Naive thymus-derived CD4-positive, alpha-beta T cell (primary cell): ENCODE results near the gene TSPAN18. TPM values are rescaled to one million over a fixed set of nuclear protein-coding genes. Genes with fewer than 3 reads are reported as not detected.

Source experiments
- ATAC-seq: fragments of 150-1000 bp; cut with Tn5 transposase; 2 replicates; pipeline ENCODE4 v1.10.0; 2021; ENCODE audit warnings: mild to moderate bottlenecking, moderate library complexity
- CTCF ChIA-PET: fragments of 350-600 bp; sonication (Branson Sonifier 250); formaldehyde crosslinking; loops from one replicate; lab custom pipeline; 2021; ENCODE audit warnings: antibody characterized with exemption; lab: Charles Lee
- POLR2A ChIA-PET: fragments of 350-600 bp; sonication (Branson Sonifier 250); formaldehyde crosslinking; loops from one replicate; lab custom pipeline; 2021; ENCODE audit warnings: antibody characterized with exemption, inconsistent platforms; lab: Charles Lee
- DNase-seq, 9 donors: peaks; one replicate each; pipeline versions ENCODE4 v3.0.0 to v3.0.0-alpha.2; 2020 to 2022; ENCODE audit warnings: mixed read lengths in 1 of 9
- H3K27ac ChIP-seq: one replicate; pipeline ENCODE4 v1.7.0; 2013; ENCODE audit warnings: mild to moderate bottlenecking, low read depth, low read length, moderate library complexity
- H3K27me3 ChIP-seq, 2 donors: one replicate each; pipeline ENCODE4 v1.7.0; 2013; ENCODE audit warnings: low read length in 2 of 2, mild to moderate bottlenecking in 2 of 2, moderate library complexity in 2 of 2; ENCODE audit not compliant: control insufficient read depth in 2 of 2, insufficient read depth in 2 of 2
- H3K36me3 ChIP-seq, 3 experiments: 1 replicate in 2 of 3; 2 replicates in 1 of 3; pipeline ENCODE4 v1.7.0; 2013; ENCODE audit warnings: low read length in 3 of 3, mild to moderate bottlenecking in 3 of 3, moderate library complexity in 1 of 3; ENCODE audit not compliant: insufficient read depth in 3 of 3, control insufficient read depth in 2 of 3
- H3K4me1 ChIP-seq, 2 donors: one replicate each; pipeline ENCODE4 v1.7.0; 2013; ENCODE audit warnings: low read length in 2 of 2, mild to moderate bottlenecking in 2 of 2, moderate library complexity in 1 of 2; ENCODE audit not compliant: control insufficient read depth in 2 of 2, insufficient read depth in 2 of 2
- H3K4me3 ChIP-seq: 2 replicates; pipeline ENCODE4 v1.7.0; 2013; ENCODE audit warnings: mild to moderate bottlenecking, low read length
- H3K9me3 ChIP-seq, 3 experiments: 1 replicate in 2 of 3; 2 replicates in 1 of 3; pipeline ENCODE4 v1.7.0; 2013; ENCODE audit warnings: low read length in 3 of 3; ENCODE audit not compliant: control insufficient read depth in 2 of 3
- H3K27ac Mint-ChIP-seq, 9 donors: one replicate each; pipeline ENCODE4 v1.8.0; 2020 to 2022; ENCODE audit warnings: mixed read lengths in 9 of 9, mild to moderate bottlenecking in 8 of 9, moderate library complexity in 5 of 9, inconsistent platforms in 2 of 9
- H3K27me3 Mint-ChIP-seq, 5 donors: one replicate each; pipeline ENCODE4 v1.8.0; 2021 to 2022; ENCODE audit warnings: mixed read lengths in 5 of 5, mild to moderate bottlenecking in 1 of 5
- H3K36me3 Mint-ChIP-seq, 5 donors: one replicate each; pipeline ENCODE4 v1.8.0; 2020 to 2022; ENCODE audit warnings: mixed read lengths in 5 of 5, mild to moderate bottlenecking in 3 of 5, inconsistent platforms in 1 of 5
- H3K4me1 Mint-ChIP-seq, 7 donors: one replicate each; pipeline ENCODE4 v1.8.0; 2020 to 2022; ENCODE audit warnings: mixed read lengths in 7 of 7, mild to moderate bottlenecking in 3 of 7, inconsistent platforms in 1 of 7
- H3K4me3 Mint-ChIP-seq, 10 donors: one replicate each; pipeline ENCODE4 v1.8.0; 2020 to 2022; ENCODE audit warnings: mild to moderate bottlenecking in 10 of 10, mixed read lengths in 10 of 10, moderate library complexity in 6 of 10, inconsistent platforms in 2 of 10
- H3K9me3 Mint-ChIP-seq, 11 donors: one replicate each; pipeline ENCODE4 v1.8.0; 2020 to 2022; ENCODE audit warnings: mixed read lengths in 11 of 11, mild to moderate bottlenecking in 4 of 11, inconsistent platforms in 1 of 11, moderate library complexity in 1 of 11
- intact Hi-C, 2 donors: fragments of 100-400 bp; cut with micrococcal nuclease; formaldehyde crosslinking; loops; one replicate each; pipeline ENCODE4 v1.15.1; 2023
- polyA plus RNA-seq, 2 donors: library from polyadenylated mRNA; unstranded; fragments of 300-500 nt; fragmentation: Illumina TruSeq; gene quantifications; one replicate each; pipeline ENCODE4 v1.2.3, GENCODE V29; 2021
- total RNA-seq, 6 experiments: library from RNA in 5 of 6; stranded (reverse) in 5 of 6; gene quantifications; 1 replicate in 5 of 6; 2 replicates in 1 of 6; pipeline ENCODE4 v1.2.3 and lab custom pipeline; 2021 to 2026

The TSPAN18 gene
- total and polyA plus RNA-seq, 7 experiments from 2014 or later, result 8.8 to 57.0 (median 21.7) TPM

- Histone ChIP-seq H3K36me3 (peaks cover 0 to 15% (median 0%) of the 10 kb centered on the region in 3 experiments), H3K27me3 (no peaks in the 10 kb centered on the region), H3K9me3 (no peaks in the 10 kb centered on the region), H3K4me1 (no peaks in the 10 kb centered on the region), H3K4me3 (no peak overlapping the region), H3K27ac (no peak overlapping the region)
- ATAC-seq, result no peak
- DNase-seq, result no peak
- Mint-ChIP-seq H3K36me3 (peaks cover 0 to 25% (median 10%) of the 10 kb centered on the region in 5 donors), H3K4me3 (no peak overlapping the region), H3K27ac (peak overlapping the region in 1 of 9 donors; percentile 51), H3K9me3 (no peaks in the 10 kb centered on the region), H3K4me1 (peaks cover 0 to 7% (median 3%) of the 10 kb centered on the region in 7 donors), H3K27me3 (no peaks in the 10 kb centered on the region)
- CTCF ChIA-PET, result no interaction called here
- intact Hi-C loops, result no loop called here
- POLR2A ChIA-PET, result no interaction called here
Measured at GRCh38 chr11:44884056-44884455, 157.3 kb downstream of the TSPAN18 start.

- H3K27ac Mint-ChIP-seq, result peak overlapping the region in 2 of 9 donors; percentile 2 to 62
- CTCF ChIA-PET, result no interaction called here
Measured at GRCh38 chr11:44885065-44885810, 158.5 kb downstream of the TSPAN18 start.

GRCh38 chr11:44885919-44886789, 159.4 kb downstream of the TSPAN18 start:
- peaks cover 0 to 29% (median 10%) of the 10 kb centered on the region in 5 donors for H3K36me3 Mint-ChIP-seq
- H3K27ac Mint-ChIP-seq, result peak overlapping the region in 3 of 9 donors; percentile 2 to 73 (median 4)

More at GRCh38 chr11:44885065-44885810, 158.5 kb downstream of the TSPAN18 start:
- POLR2A ChIA-PET, result no interaction called here
- ATAC-seq, result no peak
- no peak for DNase-seq
- Histone ChIP-seq H3K9me3 (no peaks in the 10 kb centered on the region), H3K27ac (no peak overlapping the region), H3K4me3 (no peak overlapping the region), H3K27me3 (no peaks in the 10 kb centered on the region), H3K36me3 (peaks cover 0 to 4% (median 0%) of the 10 kb centered on the region in 3 experiments), H3K4me1 (no peaks in the 10 kb centered on the region)
- H3K27me3 Mint-ChIP-seq, result no peaks in the 10 kb centered on the region
- intact Hi-C loops, result no loop called here
- peaks cover 0 to 8% (median 3%) of the 10 kb centered on the region in 7 donors for H3K4me1 Mint-ChIP-seq
- H3K9me3 Mint-ChIP-seq, result no peaks in the 10 kb centered on the region
- H3K36me3 Mint-ChIP-seq, result peaks cover 0 to 29% (median 10%) of the 10 kb centered on the region in 5 donors
- H3K4me3 Mint-ChIP-seq, result no peak overlapping the region

GRCh38 chr11:44886790-44887140, 160.0 kb downstream of the TSPAN18 start:
- intact Hi-C loops, result no loop called here
- ATAC-seq, result no peak
- Histone ChIP-seq H3K27ac (no peak overlapping the region), H3K4me1 (no peaks in the 10 kb centered on the region), H3K27me3 (no peaks in the 10 kb centered on the region), H3K4me3 (no peak overlapping the region), H3K36me3 (no peaks in the 10 kb centered on the region), H3K9me3 (no peaks in the 10 kb centered on the region)
- H3K4me1 Mint-ChIP-seq, result peaks cover 0 to 10% (median 3%) of the 10 kb centered on the region in 7 donors
- DNase-seq, result no peak
- POLR2A ChIA-PET, result no interaction called here
- peaks cover 0 to 29% (median 10%) of the 10 kb centered on the region in 5 donors for H3K36me3 Mint-ChIP-seq
- CTCF ChIA-PET, result no interaction called here
- H3K27me3 Mint-ChIP-seq, result no peaks in the 10 kb centered on the region
- no peak overlapping the region for H3K4me3 Mint-ChIP-seq
- H3K27ac Mint-ChIP-seq, result peak overlapping the region in 1 of 9 donors; percentile 4
- no peaks in the 10 kb centered on the region for H3K9me3 Mint-ChIP-seq

More at GRCh38 chr11:44885919-44886789, 159.4 kb downstream of the TSPAN18 start:
- Histone ChIP-seq H3K9me3 (no peaks in the 10 kb centered on the region), H3K4me1 (no peaks in the 10 kb centered on the region), H3K4me3 (no peak overlapping the region), H3K27me3 (no peaks in the 10 kb centered on the region), H3K36me3 (no peaks in the 10 kb centered on the region), H3K27ac (no peak overlapping the region)
- H3K4me3 Mint-ChIP-seq, result no peak overlapping the region
- no peaks in the 10 kb centered on the region for H3K9me3 Mint-ChIP-seq
- ATAC-seq (no peak), DNase-seq (no peak)
- POLR2A ChIA-PET, result no interaction called here
- CTCF ChIA-PET, result no interaction called here
- peaks cover 0 to 8% (median 3%) of the 10 kb centered on the region in 7 donors for H3K4me1 Mint-ChIP-seq
- intact Hi-C loops, result no loop called here
- no peaks in the 10 kb centered on the region for H3K27me3 Mint-ChIP-seq

- no peak for ATAC-seq
- intact Hi-C loops, result no loop called here
- Histone ChIP-seq H3K36me3 (no peaks in the 10 kb centered on the region), H3K4me3 (no peak overlapping the region), H3K9me3 (no peaks in the 10 kb centered on the region), H3K27me3 (no peaks in the 10 kb centered on the region), H3K27ac (no peak overlapping the region), H3K4me1 (no peaks in the 10 kb centered on the region)
- Mint-ChIP-seq H3K27me3 (no peaks in the 10 kb centered on the region), H3K9me3 (no peaks in the 10 kb centered on the region), H3K4me1 (peaks cover 0 to 11% (median 3%) of the 10 kb centered on the region in 7 donors), H3K4me3 (no peak overlapping the region), H3K36me3 (peaks cover 0 to 24% (median 7%) of the 10 kb centered on the region in 5 donors), H3K27ac (peak overlapping the region in 2 of 9 donors; percentile 41 to 54)
- no peak for DNase-seq
- CTCF ChIA-PET, result no interaction called here
- POLR2A ChIA-PET, result no interaction called here
Measured at GRCh38 chr11:44887636-44888035, 160.9 kb downstream of the TSPAN18 start.

- Histone ChIP-seq H3K9me3 (no peaks in the 10 kb centered on the region), H3K4me1 (no peaks in the 10 kb centered on the region), H3K36me3 (no peaks in the 10 kb centered on the region), H3K27ac (no peak overlapping the region), H3K27me3 (no peaks in the 10 kb centered on the region), H3K4me3 (no peak overlapping the region)
- ChIA-PET CTCF (interaction anchor here (0.8 kb wide), 2 partner anchors 22 to 772 kb away, joined by 3 to 5 read pairs; no protein-coding TSS in a partner anchor), POLR2A (no interaction called here)
- Mint-ChIP-seq H3K4me1 (peaks cover 0 to 8% (median 4%) of the 10 kb centered on the region in 7 donors), H3K27ac (no peak overlapping the region), H3K36me3 (peaks cover 0 to 20% (median 4%) of the 10 kb centered on the region in 5 donors), H3K27me3 (no peaks in the 10 kb centered on the region), H3K9me3 (no peaks in the 10 kb centered on the region), H3K4me3 (no peak overlapping the region)
- intact Hi-C loops, result no loop called here
- ATAC-seq (no peak), DNase-seq (no peak)
Measured at GRCh38 chr11:44889266-44889665, 162.5 kb downstream of the TSPAN18 start.
